GM19468 (cell line): ENCODE measurements around the gene ZNF212.
"Not testable (repeated sequence)": the region's sequence is repeated elsewhere in the genome, so short reads cannot be mapped to it uniquely, and the experiment has no call there.

Experiments used
- ATAC-seq: cut with Tn5 transposase; IDR thresholded peaks from one replicate; pipeline ENCODE4 v1.9.1; 2021; ENCODE audit warnings: mild to moderate bottlenecking, moderate library complexity, moderate number of reproducible peaks; ENCODE audit not compliant: unreplicated experiment; ENCODE audit errors: extremely low read depth

The ZNF212 gene

GRCh38 chr7:149218469-149219420 lies 20.7 kb upstream of the ZNF212 start:
- ATAC-seq: no peak

GRCh38 chr7:149220534-149220933 lies 18.9 kb upstream of the ZNF212 start:
- ATAC-seq: no peak

GRCh38 chr7:149223176-149223575 lies 16.3 kb upstream of the ZNF212 start:
- ATAC-seq: no peak

GRCh38 chr7:149223761-149224160 lies 15.7 kb upstream of the ZNF212 start:
- ATAC-seq: no peak

GRCh38 chr7:149224352-149224751 lies 15.1 kb upstream of the ZNF212 start:
- no peak for ATAC-seq

GRCh38 chr7:149225106-149225505 lies 14.3 kb upstream of the ZNF212 start:
- ATAC-seq: no peak

GRCh38 chr7:149225656-149226055 lies 13.8 kb upstream of the ZNF212 start:
- ATAC-seq: no peak

GRCh38 chr7:149226366-149226765 lies 13.1 kb upstream of the ZNF212 start:
- ATAC-seq: not testable (repeated sequence)

GRCh38 chr7:149226840-149227494 lies 12.5 kb upstream of the ZNF212 start:
- ATAC-seq: no peak

GRCh38 chr7:149228831-149229471 lies 10.5 kb upstream of the ZNF212 start:
- no peak for ATAC-seq

- ATAC-seq: no peak
Measured at GRCh38 chr7:149229526-149229925, 9.9 kb upstream of the ZNF212 start.

- no peak for ATAC-seq
Measured at GRCh38 chr7:149232362-149232761, 7.1 kb upstream of the ZNF212 start.

GRCh38 chr7:149233655-149234204 lies 5.7 kb upstream of the ZNF212 start:
- not testable (repeated sequence) for ATAC-seq

- ATAC-seq: no peak
Measured at GRCh38 chr7:149237502-149237901, 1.9 kb upstream of the ZNF212 start.

GRCh38 chr7:149238051-149238450 lies 1.4 kb upstream of the ZNF212 start:
- ATAC-seq: no peak

- ATAC-seq: no peak
Measured at GRCh38 chr7:149240637-149241036, 1.2 kb downstream of the ZNF212 start.

- no peak for ATAC-seq
Measured at GRCh38 chr7:149241696-149242095, 2.2 kb downstream of the ZNF212 start.

- ATAC-seq: no peak
Measured at GRCh38 chr7:149245244-149245643, 5.8 kb downstream of the ZNF212 start.

- ATAC-seq: no peak
Measured at GRCh38 chr7:149245744-149246143, 6.3 kb downstream of the ZNF212 start.

GRCh38 chr7:149248777-149249176 lies 9.3 kb downstream of the ZNF212 start:
- ATAC-seq: no peak

GRCh38 chr7:149250151-149250550 lies 10.7 kb downstream of the ZNF212 start:
- ATAC-seq: not testable (repeated sequence)
